IMR-90 (cell line): ENCODE measurements around the gene ERN1. TPM values are rescaled to one million over a fixed set of nuclear protein-coding genes. Genes with fewer than 3 reads are reported as not detected.

ENCODE experiments used
- ATAC-seq: fragments of 200-7000 bp; cut with Tn5 transposase; 2 replicates; pipeline ENCODE4 v1.9.1; 2020; ENCODE audit warnings: low read depth, mild to moderate bottlenecking, moderate library complexity
- BruUV-seq: library from RNA; stranded (reverse); fragments of 400-500 nt; replicated peaks from 2 replicates; lab custom pipeline; 2021; lab: Mats Ljungman, UMichigan
- CTCF ChIA-PET: fragments of 300-600 bp; formaldehyde crosslinking; extraction: SDS; loops from one replicate; lab custom pipeline; 2021; ENCODE audit warnings: antibody characterized with exemption; lab: Yijun Ruan, JAX
- POLR2A ChIA-PET: fragments of 300-600 bp; sonication (Branson Sonifier 250); formaldehyde crosslinking; loops from one replicate; lab custom pipeline; 2022; ENCODE audit warnings: antibody characterized with exemption; ENCODE audit not compliant: unreplicated experiment; lab: Charles Lee
- DNase-seq: peaks from one replicate; pipeline ENCODE4 v3.0.0; 2013
- H2AFZ ChIP-seq: replicated peaks from 2 replicates; pipeline ENCODE3; 2013; ENCODE audit warnings: low read length, mild to moderate bottlenecking; ENCODE audit not compliant: poor library complexity
- H2AK5ac ChIP-seq: 2 replicates; pipeline ENCODE4 v1.6.1; 2013; ENCODE audit warnings: low read depth, low read length, inconsistent platforms
- H2AK9ac ChIP-seq: replicated peaks from 2 replicates; pipeline ENCODE3; 2013; ENCODE audit warnings: mild to moderate bottlenecking, low read depth, low read length, moderate library complexity; ENCODE audit not compliant: poor library complexity
- H2BK120ac ChIP-seq: 2 replicates; pipeline ENCODE4 v1.6.1; 2013; ENCODE audit warnings: low read depth, low read length, inconsistent platforms
- H2BK15ac ChIP-seq: 3 replicates; pipeline ENCODE4 v1.6.1; 2013; ENCODE audit warnings: low read depth, low read length, inconsistent platforms
- H2BK20ac ChIP-seq: 2 replicates; pipeline ENCODE4 v1.6.1; 2013; ENCODE audit warnings: low read depth, mild to moderate bottlenecking, inconsistent platforms, low read length, moderate library complexity
- H2BK5ac ChIP-seq: 2 replicates; pipeline ENCODE4 v1.6.1; 2013; ENCODE audit warnings: mild to moderate bottlenecking, low read depth, low read length, inconsistent platforms; ENCODE audit not compliant: poor library complexity, severe bottlenecking
- H3K14ac ChIP-seq: replicated peaks from 2 replicates; pipeline ENCODE4 v1.6.1; 2013; ENCODE audit warnings: low read depth, low read length, inconsistent platforms
- H3K18ac ChIP-seq: 2 replicates; pipeline ENCODE4 v1.6.1; 2013; ENCODE audit warnings: low read depth, low read length, control low read depth
- H3K23ac ChIP-seq: 2 replicates; pipeline ENCODE4 v1.6.1; 2013; ENCODE audit warnings: low read depth, low read length, inconsistent platforms
- H3K27ac ChIP-seq: 2 replicates; pipeline ENCODE4 v1.5.1; 2013; ENCODE audit warnings: mild to moderate bottlenecking, control low read depth, low read length; ENCODE audit not compliant: insufficient read depth
- H3K27me3 ChIP-seq: 2 replicates; pipeline ENCODE4 v1.6.1; 2013; ENCODE audit warnings: low read length; ENCODE audit not compliant: control insufficient read depth, insufficient read depth
- H3K36me3 ChIP-seq: 2 replicates; pipeline ENCODE4 v1.6.1; 2013; ENCODE audit warnings: low read length, mixed read lengths; ENCODE audit not compliant: control insufficient read depth, insufficient read depth
- H3K4ac ChIP-seq: 2 replicates; pipeline ENCODE4 v1.6.1; 2013; ENCODE audit warnings: low read depth, low read length, inconsistent platforms
- H3K4me1 ChIP-seq: 2 replicates; pipeline ENCODE4 v1.6.1; 2013; ENCODE audit warnings: low read length, mixed read lengths; ENCODE audit not compliant: control insufficient read depth, insufficient read depth
- H3K4me2 ChIP-seq: 2 replicates; pipeline ENCODE4 v1.6.1; 2013; ENCODE audit warnings: low read depth, mild to moderate bottlenecking, control low read depth, low read length, moderate library complexity
- H3K4me3 ChIP-seq: 2 replicates; pipeline ENCODE4 v1.5.1; 2013; ENCODE audit warnings: low read depth, mild to moderate bottlenecking, control low read depth, low read length, moderate library complexity; ENCODE audit not compliant: insufficient read depth
- H3K56ac ChIP-seq: 2 replicates; pipeline ENCODE4 v1.6.1; 2013; ENCODE audit warnings: low read length, inconsistent platforms; ENCODE audit not compliant: insufficient read depth; ENCODE audit errors: extremely low read depth
- H3K79me1 ChIP-seq, 2 experiments: 2 replicates each; pipeline ENCODE4 v1.6.1; 2013; ENCODE audit warnings: low read length in 2 of 2, inconsistent platforms in 1 of 2, low read depth in 1 of 2
- H3K9ac ChIP-seq: 2 replicates; pipeline ENCODE4 v1.6.1; 2013; ENCODE audit warnings: low read depth, low read length, control low read depth
- H3K9me1 ChIP-seq: 2 replicates; pipeline ENCODE4 v1.6.1; 2013; ENCODE audit warnings: low read length, inconsistent platforms; ENCODE audit not compliant: insufficient read depth
- H3K9me3 ChIP-seq: 2 replicates; pipeline ENCODE4 v1.6.1; 2013; ENCODE audit warnings: low read length; ENCODE audit not compliant: control insufficient read depth, insufficient read depth
- H4K20me1 ChIP-seq: 2 replicates; pipeline ENCODE4 v1.6.1; 2013; ENCODE audit warnings: low read length, inconsistent platforms; ENCODE audit not compliant: insufficient read depth
- H4K5ac ChIP-seq: 2 replicates; pipeline ENCODE4 v1.6.1; 2013; ENCODE audit warnings: mild to moderate bottlenecking, low read depth, low read length, control low read depth
- H4K8ac ChIP-seq, 2 experiments: 2 replicates each; pipeline ENCODE4 v1.6.1; 2013; ENCODE audit warnings: low read depth in 2 of 2, low read length in 2 of 2, control low read depth in 1 of 2, inconsistent platforms in 1 of 2
- H4K91ac ChIP-seq: 2 replicates; pipeline ENCODE4 v1.6.1; 2013; ENCODE audit warnings: low read depth, low read length, inconsistent platforms; ENCODE audit not compliant: insufficient read depth
- BHLHE40 ChIP-seq: fragments of 150-350 bp; IDR thresholded peaks from 2 replicates; pipeline ENCODE4 v1.6.1; 2016; ENCODE audit warnings: mild to moderate bottlenecking, low read depth, low read length
- CEBPB ChIP-seq: IDR thresholded peaks from 2 replicates; pipeline ENCODE4 v1.6.1; 2012; ENCODE audit warnings: low read depth, low read length, improper control_type of control experiment
- CHD1 ChIP-seq: IDR thresholded peaks from 2 replicates; pipeline ENCODE4 v1.6.1; 2012; ENCODE audit warnings: low read depth, low read length, improper control_type of control experiment
- CTCF ChIP-seq: conservative IDR thresholded peaks from 2 replicates; pipeline ENCODE4 v1.5.1; 2012; ENCODE audit warnings: mild to moderate bottlenecking, low read depth, low read length, improper control_type of control experiment
- MAFK ChIP-seq: IDR thresholded peaks from 2 replicates; pipeline ENCODE4 v1.6.1; 2012; ENCODE audit warnings: low read depth, low read length, improper control_type of control experiment
- MAZ ChIP-seq: IDR thresholded peaks from 2 replicates; pipeline ENCODE4 v1.6.1; 2012; ENCODE audit warnings: low read depth, mild to moderate bottlenecking, low read length, improper control_type of control experiment, moderate library complexity, borderline replicate concordance
- MXI1 ChIP-seq: IDR thresholded peaks from 2 replicates; pipeline ENCODE4 v1.6.1; 2012; ENCODE audit warnings: low read depth, mild to moderate bottlenecking, low read length, moderate library complexity, borderline replicate concordance
- NFE2L2 ChIP-seq: fragments of 150-350 bp; IDR thresholded peaks from 2 replicates; pipeline ENCODE4 v1.6.1; 2016; ENCODE audit warnings: low read depth, mild to moderate bottlenecking, low read length
- SMC3 ChIP-seq: fragments of 150-350 bp; IDR thresholded peaks from 2 replicates; pipeline ENCODE4 v1.6.1; 2016; ENCODE audit warnings: low read depth, mild to moderate bottlenecking, antibody characterized with exemption, low read length, moderate library complexity
- USF2 ChIP-seq: fragments of 150-350 bp; IDR thresholded peaks from 2 replicates; pipeline ENCODE4 v1.6.1; 2017; ENCODE audit warnings: mild to moderate bottlenecking, antibody characterized with exemption, low read length, low read depth
- WGBS, 2 experiments: methylation state at CpG; one replicate each; pipeline versions ENCODE4 v1.1.5 to v1.1.7; 2013; ENCODE audit warnings: missing lambda C conversion rate in 2 of 2; ENCODE audit not compliant: insufficient read length in 1 of 2; ENCODE audit errors: extremely low coverage in 2 of 2; 5-methylcytosine and 5-hydroxymethylcytosine counted together
- dilution Hi-C: fragments of 300-500 bp; cut with HindIII; formaldehyde crosslinking; loops from one replicate; pipeline ENCODE4 v1.14.3; 2018; ENCODE audit warnings: low sequenced_read_pairs; ENCODE audit not compliant: unreplicated experiment
- in situ Hi-C: fragments of 300-500 bp; cut with MboI; formaldehyde crosslinking; loops from 3 replicates; pipeline ENCODE4 v1.14.3; 2019; ENCODE audit warnings: low sequenced_read_pairs, inconsistent platforms, mixed read lengths
- intact Hi-C: fragments of 100-400 bp; cut with micrococcal nuclease; formaldehyde crosslinking; loops from 2 replicates; pipeline ENCODE4 v1.10.0; 2022
- polyA plus RNA-seq, 3 experiments: library from polyadenylated mRNA; depleted of rRNA; stranded (reverse); fragments of >200 nt; gene quantifications; 2 replicates each; pipeline ENCODE4 v1.2.3, GENCODE V29; 2012; ENCODE audit warnings: low replicate concordance in 1 of 3
- total RNA-seq: library from RNA; depleted of rRNA; stranded (reverse); fragments of >200 nt; gene quantifications from 2 replicates; pipeline ENCODE4 v1.2.3, GENCODE V29; 2012

ERN1 gene
- total and polyA plus RNA-seq, 2 of the 4 experiments (the other 2 are of a cell fraction) = 2.7 to 4.1 TPM

- H3K23ac ChIP-seq = no peak overlapping the region
- intact Hi-C loops = no loop called here
- dilution Hi-C loops = no loop called here
- POLR2A ChIA-PET = no interaction called here
- CTCF ChIA-PET = no interaction called here
- H3K18ac ChIP-seq = no peak overlapping the region
- no CpG with 5 or more reads among the region's 7 CpGs for WGBS, 2 experiments
- H3K36me3 ChIP-seq = no peaks in the 10 kb centered on the region
- no peaks in the 10 kb centered on the region for H4K20me1 ChIP-seq
- H3K4me1 ChIP-seq = peaks cover 15% of the 10 kb centered on the region
- no peak overlapping the region for H4K8ac ChIP-seq
- H3K14ac ChIP-seq = no peak overlapping the region
- H3K4me3 ChIP-seq = no peak overlapping the region
- TF ChIP-seq NFE2L2 = no peak
- no peak for TF ChIP-seq MAFK
- TF ChIP-seq CTCF = no peak
- no peak for TF ChIP-seq MAZ
- TF ChIP-seq CEBPB = no peak
- no peak for TF ChIP-seq MXI1
- TF ChIP-seq USF2 = no peak
- TF ChIP-seq SMC3 = no peak
- no peak for TF ChIP-seq BHLHE40
- no peak for TF ChIP-seq CHD1
- no peaks in the 10 kb centered on the region for H3K27me3 ChIP-seq
- H2AK9ac ChIP-seq = no peak overlapping the region
- no peak overlapping the region for H3K9ac ChIP-seq
- ATAC-seq = no peak
- H3K9me3 ChIP-seq = no peaks in the 10 kb centered on the region
- H3K79me1 ChIP-seq = no peaks in the 10 kb centered on the region
- H3K4me2 ChIP-seq = no peak overlapping the region
- H3K4ac ChIP-seq = no peak overlapping the region
- H2BK5ac ChIP-seq = no peak overlapping the region
- no peak overlapping the region for H4K91ac ChIP-seq
- no peak overlapping the region for H4K5ac ChIP-seq
- H3K27ac ChIP-seq = no peak overlapping the region
- H2BK20ac ChIP-seq = no peak overlapping the region
- no peak overlapping the region for H2BK120ac ChIP-seq
- in situ Hi-C loops = no loop called here
- no peak overlapping the region for H2AFZ ChIP-seq
- no peak overlapping the region for H2AK5ac ChIP-seq
- no peak overlapping the region for H3K56ac ChIP-seq
- DNase-seq = no peak
- BruUV-seq = no TSS peak
- peaks cover 5% of the 10 kb centered on the region; the same call in 1 of the 2 replicates for H3K9me1 ChIP-seq
- H2BK15ac ChIP-seq = no peak overlapping the region
Measured at GRCh38 chr17:64158406-64158805, 28.5 kb upstream of the ERN1 start.
